HFF-Myc (cell line): Measurements from ENCODE around the gene DIDO1.

Experiments
- DNase-seq: peaks from one replicate; pipeline ENCODE4 v3.0.0-alpha.2; 2011; ENCODE audit warnings: low read depth; ENCODE audit errors: extremely low read depth
- H3K4me3 ChIP-seq: replicated peaks from 2 replicates; pipeline ENCODE4 v1.5.1; 2011; ENCODE audit warnings: low read depth, mild to moderate bottlenecking, control low read depth, low read length
- TF ChIP-seq, protein P1 (sequence below): IDR thresholded peaks from 2 replicates; pipeline ENCODE4 v1.5.1; 2012; ENCODE audit warnings: mild to moderate bottlenecking, low read depth, low read length, control low read depth; ENCODE audit errors: missing control alignments

DIDO1 gene

DNA sequence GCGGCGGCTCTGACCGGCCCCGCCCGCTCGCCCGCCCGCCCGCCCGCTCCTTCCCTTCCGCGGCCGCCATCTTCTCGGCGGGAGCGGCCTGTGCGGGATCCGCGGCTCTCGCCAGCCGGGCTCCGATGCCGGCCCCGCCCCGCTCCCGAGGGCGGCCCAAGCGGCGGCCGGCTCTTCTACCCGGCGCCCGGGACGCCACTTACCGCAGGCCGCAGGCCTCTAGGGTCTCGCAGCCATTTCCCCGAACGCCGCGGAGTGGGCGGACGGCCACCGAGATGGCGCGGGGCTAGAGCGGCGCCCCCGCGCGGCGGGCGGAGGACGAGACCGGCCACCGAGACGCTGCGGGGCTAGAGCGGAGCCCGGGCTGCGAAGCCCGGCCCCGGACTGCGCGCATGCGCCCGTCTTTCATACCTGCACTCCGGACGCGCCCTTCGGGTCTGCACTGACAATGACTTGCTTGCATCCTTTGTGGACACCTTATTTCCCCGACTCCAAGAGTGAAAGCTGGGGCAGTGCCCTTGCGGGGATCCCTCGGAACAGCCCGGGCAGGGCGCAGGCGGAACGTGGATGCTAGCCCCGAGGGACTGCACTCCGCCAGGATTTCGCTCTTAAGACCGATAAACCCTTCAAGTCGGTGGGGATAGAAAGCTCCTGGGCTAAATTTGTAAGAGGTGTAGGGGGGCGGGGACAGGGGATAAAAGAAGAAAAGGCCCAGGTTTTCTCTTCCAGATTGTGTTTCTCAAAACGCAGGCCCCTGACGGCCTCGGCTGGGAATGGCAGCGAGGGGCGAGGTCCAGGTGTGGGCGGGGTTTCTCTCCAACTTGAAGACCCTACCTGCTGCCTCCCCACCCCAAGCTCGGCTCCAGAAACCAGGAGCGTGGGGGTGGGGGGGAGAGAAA, at the start of gene DIDO1:
TSS of gene DIDO1 (minus strand) at position 277 of the 899 bp plus-strand sequence.
- DNase-seq, result peak; percentile 31
- TF ChIP-seq, protein P1, sequence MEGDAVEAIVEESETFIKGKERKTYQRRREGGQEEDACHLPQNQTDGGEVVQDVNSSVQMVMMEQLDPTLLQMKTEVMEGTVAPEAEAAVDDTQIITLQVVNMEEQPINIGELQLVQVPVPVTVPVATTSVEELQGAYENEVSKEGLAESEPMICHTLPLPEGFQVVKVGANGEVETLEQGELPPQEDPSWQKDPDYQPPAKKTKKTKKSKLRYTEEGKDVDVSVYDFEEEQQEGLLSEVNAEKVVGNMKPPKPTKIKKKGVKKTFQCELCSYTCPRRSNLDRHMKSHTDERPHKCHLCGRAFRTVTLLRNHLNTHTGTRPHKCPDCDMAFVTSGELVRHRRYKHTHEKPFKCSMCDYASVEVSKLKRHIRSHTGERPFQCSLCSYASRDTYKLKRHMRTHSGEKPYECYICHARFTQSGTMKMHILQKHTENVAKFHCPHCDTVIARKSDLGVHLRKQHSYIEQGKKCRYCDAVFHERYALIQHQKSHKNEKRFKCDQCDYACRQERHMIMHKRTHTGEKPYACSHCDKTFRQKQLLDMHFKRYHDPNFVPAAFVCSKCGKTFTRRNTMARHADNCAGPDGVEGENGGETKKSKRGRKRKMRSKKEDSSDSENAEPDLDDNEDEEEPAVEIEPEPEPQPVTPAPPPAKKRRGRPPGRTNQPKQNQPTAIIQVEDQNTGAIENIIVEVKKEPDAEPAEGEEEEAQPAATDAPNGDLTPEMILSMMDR, result peak; percentile 53
- H3K4me3 ChIP-seq, result peak within 1 kb of the TSS; percentile 86

DNA sequence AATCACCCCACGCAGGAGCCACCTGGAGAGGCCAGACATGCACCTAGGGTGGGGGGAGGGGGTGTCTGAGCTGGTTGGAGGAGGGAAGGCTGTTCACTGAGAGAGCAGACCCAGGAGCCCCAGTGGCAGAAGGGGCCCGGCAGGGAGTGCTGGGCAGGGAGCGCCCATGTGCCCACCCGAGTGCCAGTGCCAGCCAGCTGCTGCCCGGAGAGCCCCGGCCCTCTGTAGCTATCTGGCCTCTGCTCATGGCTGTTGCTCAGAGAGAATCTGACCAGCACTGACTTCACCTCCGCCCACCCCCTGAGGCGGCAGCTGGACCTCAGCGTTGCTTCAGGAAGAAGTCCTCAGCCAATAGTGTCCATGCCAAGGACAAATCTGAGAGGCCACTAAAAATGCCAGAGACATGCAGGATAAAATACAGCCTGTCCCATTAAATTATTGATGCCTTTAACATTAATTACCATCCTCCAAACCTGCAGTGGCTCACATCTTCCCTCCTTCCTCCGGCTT, 49.0 kb upstream of the DIDO1 start:
- no peak for DNase-seq
- TF ChIP-seq, protein P1, result no peak
- no peak overlapping the region for H3K4me3 ChIP-seq

DNA sequence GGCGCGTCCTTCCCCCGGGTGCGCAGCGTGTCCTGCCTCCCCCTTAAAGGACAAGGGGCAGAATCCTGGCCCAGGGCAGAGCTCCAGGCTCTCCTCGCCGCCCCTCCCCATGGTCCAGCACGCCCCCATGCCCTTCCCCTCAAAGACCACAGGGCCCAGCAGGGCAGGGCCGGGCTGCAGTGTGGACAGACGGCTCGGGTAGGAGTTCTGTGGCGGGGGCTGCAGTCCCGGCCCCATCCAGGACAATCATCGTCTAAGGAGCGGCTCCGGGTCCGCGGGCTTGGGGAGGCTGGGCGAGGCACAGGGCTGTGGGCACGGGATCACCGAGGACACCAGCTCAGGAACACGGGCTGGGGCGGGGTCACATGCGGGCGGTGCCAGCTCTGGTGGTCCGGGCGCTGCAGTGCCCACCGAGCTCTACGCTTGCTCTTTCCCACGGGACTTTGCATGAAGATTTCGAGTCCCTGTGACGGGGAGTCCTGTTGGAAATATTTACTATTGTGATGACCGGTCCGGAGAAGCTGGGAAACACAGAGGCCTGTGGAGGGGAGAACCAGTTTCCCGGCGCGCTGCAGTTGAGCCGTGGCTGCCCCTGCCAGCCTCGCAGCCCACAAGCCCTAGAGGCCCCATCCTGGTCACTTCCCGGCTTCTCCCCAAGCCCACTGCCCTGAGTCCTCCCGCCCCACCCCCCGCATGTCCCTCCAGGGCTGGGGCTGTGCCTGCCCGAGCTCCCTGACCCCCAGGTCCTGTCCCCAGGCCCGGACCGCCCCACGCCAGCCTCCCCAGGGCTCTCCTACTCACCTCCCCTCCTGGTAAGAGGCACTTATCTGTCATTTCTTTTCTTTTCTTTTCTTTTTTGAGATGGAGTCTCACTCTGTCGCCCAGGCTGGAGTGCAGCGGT, 46.8 kb upstream of the DIDO1 start:
- DNase-seq, result no peak
- TF ChIP-seq, protein P1, result no peak
- no peak overlapping the region for H3K4me3 ChIP-seq

DNA sequence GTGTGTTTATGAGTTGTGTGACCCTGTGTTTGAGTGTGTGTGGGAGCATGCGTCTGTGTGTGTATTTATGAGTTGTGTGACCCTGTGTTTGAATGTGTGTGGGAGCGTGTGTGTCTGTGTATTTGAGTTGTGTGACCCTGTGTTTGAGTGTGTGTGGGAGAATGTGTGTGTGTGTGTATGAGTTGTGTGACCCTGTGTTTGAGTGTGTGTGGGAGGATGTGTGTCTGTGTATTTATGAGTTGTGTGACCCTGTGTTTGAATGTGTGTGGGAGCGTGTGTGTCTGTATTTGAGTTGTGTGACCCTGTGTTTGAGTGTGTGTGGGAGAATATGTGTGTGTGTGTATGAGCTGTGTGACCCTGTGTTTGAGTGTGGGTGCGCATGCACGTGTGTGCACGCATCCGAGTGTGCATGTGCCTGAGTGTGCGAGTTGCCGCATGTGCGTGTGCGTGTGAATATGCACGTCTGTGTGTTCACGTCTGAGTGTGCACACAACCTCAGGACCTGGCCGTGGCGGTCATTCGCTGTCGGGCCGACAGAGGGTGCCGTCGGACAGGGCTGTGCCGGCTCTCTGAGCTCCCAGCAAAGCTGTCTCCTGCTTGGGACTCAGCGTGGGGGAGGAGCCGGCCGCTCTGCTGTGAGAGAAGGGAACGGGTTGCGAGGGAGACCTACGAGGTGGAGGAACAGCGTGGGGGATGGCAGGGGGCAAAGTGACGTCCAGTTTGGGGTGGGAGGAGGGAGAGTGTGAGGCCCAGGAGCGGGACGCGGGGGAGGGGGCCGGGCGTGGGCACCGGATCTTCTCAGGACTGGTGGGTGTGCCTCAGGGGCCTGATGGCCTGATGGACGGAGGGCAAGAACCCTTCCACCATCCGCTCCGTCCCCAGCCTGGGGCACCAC, 45.9 kb upstream of the DIDO1 start:
- TF ChIP-seq, protein P1, result peak; percentile 83
- H3K4me3 ChIP-seq, result no peak overlapping the region
- peak; percentile 39 for DNase-seq

DNA sequence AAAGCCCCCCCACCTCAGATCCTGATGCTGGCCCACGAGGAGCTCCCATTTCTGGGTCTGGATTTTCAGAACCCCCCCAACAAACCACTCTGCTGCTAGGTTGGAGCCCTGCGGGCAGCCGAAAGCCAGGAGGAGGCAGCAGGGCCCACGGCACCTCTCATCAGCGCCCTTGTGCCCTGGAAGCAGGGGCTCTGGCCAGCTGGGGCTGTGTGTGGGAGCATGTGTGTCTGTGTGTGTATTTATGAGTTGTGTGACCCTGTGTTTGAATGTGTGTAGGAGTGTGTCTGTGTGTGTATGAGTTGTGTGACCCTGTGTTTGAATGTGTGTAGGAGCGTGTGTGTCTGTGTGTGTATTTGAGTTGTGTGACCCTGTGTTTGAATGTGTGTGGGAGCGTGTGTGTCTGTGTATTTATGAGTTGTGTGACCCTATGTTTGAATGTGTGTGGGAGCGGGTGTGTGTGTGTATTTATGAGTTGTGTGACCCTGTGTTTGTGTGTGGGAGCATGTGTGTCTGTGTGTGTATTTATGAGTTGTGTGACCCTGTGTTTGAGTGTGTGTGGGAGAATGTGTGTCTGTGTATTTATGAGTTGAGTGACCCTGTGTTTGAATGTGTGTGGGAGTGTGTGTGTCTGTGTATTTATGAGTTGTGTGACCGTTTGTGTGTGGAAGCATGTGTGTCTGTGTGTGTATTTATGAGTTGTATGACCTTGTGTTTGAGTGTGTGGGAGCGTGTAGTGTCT, 45.1 kb upstream of the DIDO1 start:
- DNase-seq, result no peak
- TF ChIP-seq, protein P1, result no peak

More for the DNA sequence above, 45.1 kb upstream of the DIDO1 start:
- H3K4me3 ChIP-seq, result no peak overlapping the region
